NCI-H2196 treated with DMSO at 0.1 percent for 48 hours (cell line): ENCODE results near the gene RESF1.
"Not testable (repeated sequence)": the region's sequence is repeated elsewhere in the genome, so short reads cannot be mapped to it uniquely, and the experiment has no call there.

Source experiments
- DNase-seq: peaks from one replicate; lab custom pipeline; 2025; ENCODE audit not compliant: unreplicated experiment; lab: John Stamatoyannopoulos, UW

The RESF1 gene, protein sequence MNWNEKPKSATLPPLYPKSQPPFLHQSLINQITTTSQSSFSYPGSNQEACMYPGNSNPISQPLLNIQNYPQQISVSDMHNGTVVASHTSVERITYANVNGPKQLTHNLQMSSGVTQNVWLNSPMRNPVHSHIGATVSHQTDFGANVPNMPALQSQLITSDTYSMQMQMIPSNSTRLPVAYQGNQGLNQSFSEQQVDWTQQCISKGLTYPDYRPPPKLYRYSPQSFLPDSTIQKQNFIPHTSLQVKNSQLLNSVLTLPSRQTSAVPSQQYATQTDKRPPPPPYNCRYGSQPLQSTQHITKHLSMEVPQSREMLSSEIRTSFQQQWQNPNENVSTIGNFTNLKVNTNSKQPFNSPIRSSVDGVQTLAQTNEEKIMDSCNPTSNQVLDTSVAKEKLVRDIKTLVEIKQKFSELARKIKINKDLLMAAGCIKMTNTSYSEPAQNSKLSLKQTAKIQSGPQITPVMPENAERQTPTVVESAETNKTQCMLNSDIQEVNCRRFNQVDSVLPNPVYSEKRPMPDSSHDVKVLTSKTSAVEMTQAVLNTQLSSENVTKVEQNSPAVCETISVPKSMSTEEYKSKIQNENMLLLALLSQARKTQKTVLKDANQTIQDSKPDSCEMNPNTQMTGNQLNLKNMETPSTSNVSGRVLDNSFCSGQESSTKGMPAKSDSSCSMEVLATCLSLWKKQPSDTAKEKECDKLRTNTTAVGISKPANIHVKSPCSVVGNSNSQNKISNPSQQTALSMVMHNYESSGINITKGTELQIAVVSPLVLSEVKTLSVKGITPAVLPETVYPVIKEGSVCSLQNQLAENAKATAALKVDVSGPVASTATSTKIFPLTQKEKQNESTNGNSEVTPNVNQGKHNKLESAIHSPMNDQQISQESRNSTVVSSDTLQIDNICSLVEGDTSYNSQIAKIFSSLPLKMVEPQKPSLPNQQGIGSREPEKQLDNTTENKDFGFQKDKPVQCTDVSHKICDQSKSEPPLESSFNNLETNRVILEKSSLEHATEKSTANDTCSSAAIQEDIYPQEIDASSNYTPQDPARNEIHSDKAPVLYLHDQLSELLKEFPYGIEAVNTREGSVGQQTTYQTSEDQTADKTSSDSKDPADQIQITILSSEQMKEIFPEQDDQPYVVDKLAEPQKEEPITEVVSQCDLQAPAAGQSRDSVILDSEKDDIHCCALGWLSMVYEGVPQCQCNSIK (N-terminal part only)

DNA sequence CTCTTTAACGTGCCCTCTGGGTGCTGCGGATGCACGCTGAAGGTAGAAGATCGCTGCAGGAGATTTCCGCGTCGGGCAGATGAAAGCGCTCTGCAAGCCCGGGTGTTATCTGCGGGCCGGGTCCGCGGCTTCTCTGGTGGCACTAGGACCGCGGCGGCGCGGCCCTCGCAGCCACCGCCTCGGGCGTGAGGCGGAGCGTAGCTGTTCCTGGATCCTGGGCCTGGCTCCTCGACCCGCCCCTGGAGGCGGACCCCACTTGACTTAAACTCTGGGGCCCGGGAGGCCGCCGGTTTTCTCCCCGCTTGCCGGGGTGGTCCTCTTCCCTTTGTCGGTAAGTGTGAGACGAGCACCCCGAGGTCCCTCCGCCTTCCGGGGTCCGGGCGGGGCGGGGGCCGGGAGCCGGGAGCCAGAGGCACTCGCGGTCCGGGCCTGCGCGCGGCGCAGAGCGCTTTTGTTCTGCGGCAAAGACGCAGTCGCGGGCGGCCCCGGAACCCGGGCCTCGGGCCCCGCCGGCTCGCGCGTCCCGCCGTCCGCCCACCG is at the start of gene RESF1:
TSS of gene RESF1 (plus strand) at position 255 of the 540 bp plus-strand sequence. CDS start 21,541 bp downstream, outside the sequence.
- DNase-seq = peak; percentile 70

- no peak for DNase-seq
These were observed 44.3 kb upstream of the RESF1 start for GRCh38 chr12:31914927-31915326.

DNA sequence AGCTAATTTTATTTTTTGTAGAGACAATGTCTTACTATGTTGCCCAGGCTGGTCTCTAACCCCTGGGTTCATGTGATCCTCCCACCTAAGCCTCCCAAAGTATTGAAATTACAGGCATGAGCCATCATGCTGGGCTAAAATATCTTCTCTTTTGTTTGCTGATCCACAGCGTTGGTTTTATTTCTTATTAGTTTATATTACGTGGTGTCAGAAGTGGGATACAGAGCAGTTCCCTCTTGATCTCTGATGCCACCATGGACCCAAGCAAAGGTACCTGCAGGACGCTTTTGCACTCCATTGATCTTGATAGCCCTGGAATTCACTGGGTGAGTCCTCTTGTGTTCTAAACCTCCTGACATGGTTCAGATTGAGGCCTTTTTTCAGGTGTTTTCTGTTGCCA is 43.8 kb upstream of the RESF1 start:
- DNase-seq = no peak

- no peak for DNase-seq
These were observed 36.7 kb upstream of the RESF1 start for GRCh38 chr12:31922341-31923062.

DNA sequence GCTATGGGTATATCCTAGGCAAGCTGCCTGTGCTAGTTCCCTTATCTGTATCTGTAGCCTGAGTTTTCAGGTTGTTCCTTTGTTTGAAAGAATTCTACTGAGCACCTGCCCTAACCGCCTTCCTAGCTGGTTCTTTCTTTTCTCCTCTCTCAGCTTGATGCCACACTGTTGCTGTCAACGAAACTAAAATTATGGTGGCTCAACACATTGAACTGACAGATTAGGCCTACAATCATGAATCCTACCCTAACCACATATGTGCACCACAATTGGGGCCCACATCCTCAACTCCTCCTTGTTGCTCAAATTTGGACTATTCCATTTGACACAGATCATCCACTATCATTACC is 36.2 kb upstream of the RESF1 start:
- DNase-seq = no peak

DNA sequence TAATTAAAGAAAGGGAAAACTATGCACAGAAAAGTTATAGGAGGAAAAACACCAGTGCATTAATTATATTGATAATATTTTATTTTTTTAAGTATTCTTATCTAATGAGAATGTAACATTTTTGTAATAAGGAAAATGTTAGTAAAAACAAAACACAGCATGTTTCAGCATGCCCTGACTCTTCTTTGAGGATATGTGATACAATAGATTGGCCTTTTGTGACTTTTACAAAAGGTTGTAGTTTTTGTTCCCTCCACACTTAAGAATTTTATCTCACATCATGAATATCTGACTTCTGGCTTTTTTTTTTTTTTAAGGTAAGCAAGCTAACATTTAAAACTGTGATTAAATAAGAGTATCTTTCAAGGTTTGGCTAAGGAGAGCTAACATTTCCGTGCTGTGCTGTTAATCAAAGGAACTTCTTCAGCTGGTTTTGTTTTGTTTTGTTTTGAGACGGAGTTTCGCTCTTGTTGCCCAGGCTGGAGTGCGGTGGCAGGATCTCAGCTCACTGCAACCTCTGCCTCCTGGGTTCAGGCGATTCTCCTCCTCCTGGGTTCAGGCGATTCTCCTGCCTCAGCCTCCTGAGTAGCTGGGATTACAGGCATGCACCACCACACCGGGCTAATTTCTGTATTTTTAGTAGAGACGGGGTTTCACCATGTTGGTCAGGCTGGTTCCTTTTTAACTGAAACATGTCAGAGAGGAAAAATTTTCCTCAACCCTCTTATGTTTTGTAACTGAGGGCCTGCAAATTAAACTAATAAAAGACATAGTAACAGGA is 30.8 kb upstream of the RESF1 start:
- DNase-seq = no peak

DNA sequence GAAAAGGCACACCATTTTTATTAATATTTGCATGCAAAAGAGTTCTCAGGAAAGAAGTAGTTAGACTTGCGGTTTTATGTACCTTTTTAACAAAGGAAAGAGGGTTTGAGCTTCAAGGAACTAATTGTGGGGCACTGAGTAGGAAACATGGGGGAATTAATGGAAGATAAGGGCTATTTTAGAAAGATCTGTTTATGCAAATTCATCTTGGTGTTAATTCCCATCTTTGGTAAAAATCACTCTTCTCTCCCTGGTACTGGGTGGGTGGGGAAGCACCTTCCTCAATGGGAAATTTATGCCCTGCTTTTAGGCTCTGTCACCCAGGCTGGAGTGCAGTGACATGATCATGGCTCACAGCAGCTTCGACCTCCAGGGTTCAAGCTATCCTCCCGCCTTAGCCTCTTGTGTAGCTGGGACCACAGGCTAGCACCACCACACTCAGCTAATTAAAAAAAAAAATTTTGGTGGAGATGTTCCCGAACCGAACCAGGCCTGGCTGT is 30.1 kb upstream of the RESF1 start:
- no peak for DNase-seq

DNA sequence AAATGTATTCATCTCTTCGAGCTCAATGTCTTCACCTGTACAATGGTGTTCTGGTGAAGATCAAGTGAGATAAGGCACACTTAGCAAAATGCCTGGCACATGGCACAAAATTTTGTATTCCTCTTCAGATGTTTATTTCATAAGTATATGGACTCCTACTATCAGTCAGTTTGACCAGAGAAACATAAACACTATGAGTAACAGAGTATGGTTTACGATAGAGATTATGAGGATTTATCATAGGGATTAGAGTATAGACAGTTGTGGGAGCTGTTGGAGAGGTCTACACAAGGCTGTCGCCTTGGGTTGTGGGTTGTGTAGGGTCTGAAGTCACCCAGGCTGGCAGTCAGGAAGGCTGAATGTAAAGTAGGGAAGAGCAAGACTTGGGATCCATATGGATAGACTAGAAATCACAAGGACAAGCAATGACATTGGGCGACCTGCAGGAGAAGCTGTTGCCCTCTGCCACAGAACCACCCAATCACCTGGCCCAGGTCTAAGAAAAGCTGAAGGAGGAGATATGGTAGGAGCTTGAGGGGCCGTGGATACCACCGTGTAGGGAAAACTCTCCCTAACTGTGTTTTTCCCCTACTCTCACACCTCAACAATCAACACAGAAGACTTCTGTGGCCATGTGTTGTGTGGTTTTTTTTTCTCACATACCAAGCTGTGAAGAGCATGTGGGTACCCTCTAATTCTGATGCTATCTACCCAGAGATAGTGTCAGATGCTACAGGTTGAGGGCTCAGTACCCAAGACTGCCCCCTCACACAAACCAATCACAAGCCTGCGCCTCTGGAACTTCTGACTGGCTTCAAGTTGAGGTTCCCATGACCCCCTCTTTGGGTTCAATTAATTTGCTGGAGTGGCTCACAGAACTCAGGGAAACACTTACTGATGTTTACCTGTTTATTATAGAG is 27.2 kb upstream of the RESF1 start:
- no peak for DNase-seq

GRCh38 chr12:31944299-31944698 is 14.9 kb upstream of the RESF1 start:
- DNase-seq = no peak

GRCh38 chr12:31947971-31948370 is 11.2 kb upstream of the RESF1 start:
- no peak for DNase-seq

DNA sequence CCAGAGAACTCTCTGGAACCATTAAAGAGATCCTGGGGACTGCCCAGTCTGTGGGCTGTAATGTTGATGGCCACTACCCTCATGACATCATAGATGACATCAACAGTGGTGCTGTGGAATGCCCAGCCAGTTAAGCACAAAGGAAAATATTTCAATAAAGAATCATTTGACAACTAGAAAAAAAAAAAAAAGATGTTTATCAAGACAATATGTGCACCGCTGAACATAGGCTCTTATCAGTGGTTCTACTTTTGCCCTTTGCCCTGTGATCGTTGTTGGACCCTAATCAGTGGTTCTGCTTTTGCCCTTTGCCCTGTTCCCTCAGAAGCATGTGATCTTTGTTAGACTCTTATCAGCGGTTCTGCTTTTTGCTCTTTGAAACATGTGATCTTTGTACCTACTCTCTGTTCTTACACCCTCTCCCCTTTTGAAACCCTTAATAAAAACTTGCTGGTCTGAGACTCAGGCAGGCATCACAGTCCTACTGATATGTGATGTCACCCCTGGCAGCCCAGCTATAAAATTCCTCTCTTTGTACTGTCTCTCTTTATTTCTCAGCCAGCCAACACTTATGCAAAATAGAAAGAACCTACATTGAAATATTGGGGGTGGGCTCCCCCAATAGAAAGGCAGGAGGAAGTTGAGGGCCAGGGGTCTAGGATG is 10.4 kb upstream of the RESF1 start:
- not testable (repeated sequence) for DNase-seq

DNA sequence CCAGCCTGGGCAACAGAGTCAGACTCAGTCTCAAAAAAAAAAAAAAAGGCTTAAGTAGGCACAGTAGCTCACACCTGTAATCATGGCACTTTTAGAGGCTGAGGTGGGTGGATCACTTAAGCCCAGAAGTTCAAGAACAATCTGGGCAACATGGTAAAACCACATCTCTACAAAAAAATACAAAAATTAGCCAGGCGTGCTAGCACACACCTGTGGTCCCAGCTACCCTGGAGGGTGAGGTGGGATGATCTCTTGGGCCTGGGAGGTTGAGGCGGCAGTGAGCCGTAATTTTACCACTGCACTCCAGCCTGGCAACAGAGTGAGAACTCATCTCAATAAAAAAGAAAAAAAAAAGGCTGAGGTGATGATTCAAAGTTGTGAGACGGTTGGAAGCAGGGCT is 9.1 kb upstream of the RESF1 start:
- DNase-seq = no peak

- no peak for DNase-seq
These were observed 8.7 kb upstream of the RESF1 start for GRCh38 chr12:31950492-31950891.

GRCh38 chr12:31951008-31951407 is 8.2 kb upstream of the RESF1 start:
- no peak for DNase-seq

DNA sequence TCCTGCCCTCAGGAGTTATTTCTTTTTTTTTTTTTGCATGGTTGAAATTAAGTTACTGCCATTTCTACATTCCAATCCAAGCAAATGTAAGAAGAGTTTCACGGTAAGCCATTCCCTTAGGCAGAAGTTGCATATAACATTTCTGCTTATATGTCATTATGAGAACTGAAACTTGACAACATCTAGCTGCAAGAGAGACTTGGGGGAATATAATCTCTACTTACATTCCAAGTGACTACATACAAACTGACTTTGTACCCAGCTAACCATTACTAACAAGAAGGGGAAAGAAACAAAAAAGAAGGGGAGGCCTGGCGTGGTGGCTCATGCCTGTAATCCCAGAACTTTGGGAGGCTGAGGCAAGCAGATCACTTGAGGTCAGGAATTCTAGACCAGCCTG is 7.3 kb upstream of the RESF1 start:
- DNase-seq = no peak

DNA sequence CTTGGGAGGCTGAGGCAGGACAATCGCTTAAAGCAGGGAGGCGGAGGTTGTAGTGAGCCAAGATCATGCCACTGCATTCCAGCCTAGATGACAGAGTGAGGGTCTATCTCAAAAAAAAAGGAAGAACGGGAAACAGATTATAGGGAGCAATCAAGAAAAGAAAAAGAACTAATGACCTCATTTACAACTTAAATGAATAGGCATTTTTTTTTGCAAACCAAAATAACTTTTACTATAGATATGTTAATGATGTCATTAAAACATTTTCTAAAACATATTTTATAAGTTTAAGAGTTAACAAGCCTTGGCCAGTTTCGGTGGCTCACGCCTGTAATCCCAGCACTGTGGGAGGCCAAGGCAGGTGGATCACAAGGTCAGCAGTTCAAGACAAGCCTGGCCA is 6.8 kb upstream of the RESF1 start:
- DNase-seq = no peak

DNA sequence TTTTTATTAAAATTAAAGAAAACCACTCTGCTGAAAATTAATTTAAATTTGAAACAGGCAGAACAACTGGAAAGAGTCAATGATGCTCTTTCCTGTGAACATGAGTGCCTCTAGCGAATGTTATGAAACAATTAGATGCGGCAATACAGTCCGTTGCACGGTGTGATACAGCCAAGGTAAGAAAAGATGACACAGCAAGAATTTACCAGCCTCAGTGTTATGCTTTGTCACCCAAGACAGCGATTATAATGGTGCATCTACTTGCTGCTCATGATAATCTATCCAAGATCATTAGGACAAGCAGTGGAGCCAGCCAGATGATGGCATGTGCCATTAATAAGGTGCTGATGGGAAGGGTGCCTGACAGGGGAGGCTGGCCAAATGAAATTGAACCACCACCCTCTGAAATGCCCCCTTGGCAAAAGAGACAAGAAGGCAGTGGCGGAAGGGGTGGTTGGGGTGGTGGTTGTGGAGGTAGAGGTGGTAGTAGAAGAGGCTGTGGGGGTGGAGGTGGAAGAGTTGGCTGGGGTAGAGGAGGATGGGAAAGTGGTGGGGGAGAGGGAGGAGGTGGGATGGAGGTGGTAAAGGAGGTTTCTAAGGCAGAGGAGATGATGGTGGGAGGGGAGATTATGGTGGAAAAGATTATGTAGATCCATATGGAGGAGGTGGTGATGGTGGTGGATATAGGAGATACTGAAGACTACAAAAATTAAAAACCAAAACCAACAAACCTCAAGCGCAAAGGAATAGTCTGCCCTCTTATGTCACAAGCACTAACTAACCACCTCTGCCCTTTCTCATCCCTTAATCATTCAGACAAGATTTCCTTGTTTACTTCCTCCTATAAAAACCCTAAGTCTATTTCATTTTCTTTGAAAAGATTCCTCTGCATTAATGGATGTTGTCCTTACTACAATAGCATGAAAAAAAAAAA is 4.0 kb upstream of the RESF1 start:
- DNase-seq = no peak
